PFSK-1 (cell line): ENCODE results near the gene COQ10B.

Source experiments
- FOXP2 ChIP-seq: optimal IDR thresholded peaks from 2 replicates; pipeline ENCODE3; 2011; ENCODE audit warnings: borderline replicate concordance, control low read depth, inconsistent platforms; ENCODE audit not compliant: insufficient read depth; ENCODE audit errors: extremely low read length, extremely low read depth
- POLR2AphosphoS5 ChIP-seq: IDR thresholded peaks from 2 replicates; pipeline ENCODE4 v1.6.1; 2012; ENCODE audit warnings: low read depth, mild to moderate bottlenecking, control low read depth, low read length, moderate library complexity
- SIN3A ChIP-seq: IDR thresholded peaks from 2 replicates; pipeline ENCODE4 v1.6.1; 2012; ENCODE audit warnings: mild to moderate bottlenecking, low read length, moderate library complexity, borderline replicate concordance; ENCODE audit not compliant: insufficient read depth
- TAF1 ChIP-seq: IDR thresholded peaks from 2 replicates; pipeline ENCODE4 v1.6.1; 2012; ENCODE audit warnings: low read length, control low read depth, borderline replicate concordance; ENCODE audit not compliant: insufficient read depth
- TF ChIP-seq, protein P1 (sequence below), 2 experiments: IDR thresholded peaks; 2 replicates each; pipeline versions ENCODE4 v1.6.1 to v1.8.0; 2011 to 2012; ENCODE audit warnings: low read depth in 2 of 2, low read length in 2 of 2, control low read depth in 1 of 2, inconsistent platforms in 1 of 2, mild to moderate bottlenecking in 1 of 2, moderate library complexity in 1 of 2; ENCODE audit not compliant: insufficient read depth in 1 of 2

DNA sequence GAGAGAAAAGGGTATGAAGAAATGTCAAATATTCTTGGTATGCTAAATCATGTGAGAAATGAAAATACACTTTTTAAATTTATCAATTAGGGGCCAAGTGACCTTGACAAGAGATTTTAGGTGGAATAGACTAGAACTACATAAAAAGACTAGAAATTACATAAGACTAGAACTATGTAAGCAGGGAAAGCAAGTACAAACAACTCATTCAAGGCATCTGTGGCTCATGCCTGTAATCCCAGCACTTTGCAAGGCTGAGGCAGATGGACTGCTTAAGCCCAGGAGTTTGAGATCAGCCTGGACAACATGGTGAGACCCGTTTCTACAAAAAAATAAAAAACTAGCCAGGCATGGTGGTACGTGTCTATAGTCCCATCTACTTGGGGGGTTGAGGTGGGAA lies 38.8 kb upstream of the COQ10B start:
- TF ChIP-seq TAF1 (no peak), FOXP2 (no peak), POLR2AphosphoS5 (no peak), SIN3A (no peak)
- TF ChIP-seq, protein P1, sequence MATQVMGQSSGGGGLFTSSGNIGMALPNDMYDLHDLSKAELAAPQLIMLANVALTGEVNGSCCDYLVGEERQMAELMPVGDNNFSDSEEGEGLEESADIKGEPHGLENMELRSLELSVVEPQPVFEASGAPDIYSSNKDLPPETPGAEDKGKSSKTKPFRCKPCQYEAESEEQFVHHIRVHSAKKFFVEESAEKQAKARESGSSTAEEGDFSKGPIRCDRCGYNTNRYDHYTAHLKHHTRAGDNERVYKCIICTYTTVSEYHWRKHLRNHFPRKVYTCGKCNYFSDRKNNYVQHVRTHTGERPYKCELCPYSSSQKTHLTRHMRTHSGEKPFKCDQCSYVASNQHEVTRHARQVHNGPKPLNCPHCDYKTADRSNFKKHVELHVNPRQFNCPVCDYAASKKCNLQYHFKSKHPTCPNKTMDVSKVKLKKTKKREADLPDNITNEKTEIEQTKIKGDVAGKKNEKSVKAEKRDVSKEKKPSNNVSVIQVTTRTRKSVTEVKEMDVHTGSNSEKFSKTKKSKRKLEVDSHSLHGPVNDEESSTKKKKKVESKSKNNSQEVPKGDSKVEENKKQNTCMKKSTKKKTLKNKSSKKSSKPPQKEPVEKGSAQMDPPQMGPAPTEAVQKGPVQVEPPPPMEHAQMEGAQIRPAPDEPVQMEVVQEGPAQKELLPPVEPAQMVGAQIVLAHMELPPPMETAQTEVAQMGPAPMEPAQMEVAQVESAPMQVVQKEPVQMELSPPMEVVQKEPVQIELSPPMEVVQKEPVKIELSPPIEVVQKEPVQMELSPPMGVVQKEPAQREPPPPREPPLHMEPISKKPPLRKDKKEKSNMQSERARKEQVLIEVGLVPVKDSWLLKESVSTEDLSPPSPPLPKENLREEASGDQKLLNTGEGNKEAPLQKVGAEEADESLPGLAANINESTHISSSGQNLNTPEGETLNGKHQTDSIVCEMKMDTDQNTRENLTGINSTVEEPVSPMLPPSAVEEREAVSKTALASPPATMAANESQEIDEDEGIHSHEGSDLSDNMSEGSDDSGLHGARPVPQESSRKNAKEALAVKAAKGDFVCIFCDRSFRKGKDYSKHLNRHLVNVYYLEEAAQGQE (IDR thresholded peaks at IDR 0.05; ENCODE audit: insufficient read depth in 1 of 2, low read depth in 2 of 2, low read length in 2 of 2): no peak
